A673 (cell line): ENCODE measurements around the gene CREB1.
"Not testable (repeated sequence)": the region's sequence is repeated elsewhere in the genome, so short reads cannot be mapped to it uniquely, and the experiment has no call there.

Experiments
- CTCF ChIP-seq: fragments of 300-800, 200-600 bp; sonication (generic); conservative IDR thresholded peaks from 2 replicates; pipeline ENCODE4 v1.5.1; 2017; ENCODE audit warnings: low read depth, mild to moderate bottlenecking, antibody characterized with exemption, low read length, moderate library complexity, mixed read lengths
- EZH2 ChIP-seq: fragments of 200-600 bp; sonication (generic); IDR thresholded peaks from 2 replicates; pipeline ENCODE4 v1.6.1; 2017; ENCODE audit warnings: borderline replicate concordance, low read depth, mild to moderate bottlenecking, mixed read lengths, antibody characterized with exemption, low read length; ENCODE audit not compliant: poor library complexity, severe bottlenecking

GRCh38 chr2:207496936-207497335 lies 32.8 kb upstream of the CREB1 start:
- TF ChIP-seq EZH2, CTCF: not testable (repeated sequence)
